H1 (cell line): ENCODE results near the gene CAMK1. TPM values are rescaled to one million over a fixed set of nuclear protein-coding genes. Genes with fewer than 3 reads are reported as not detected.
A peak's percentile ranks its signal among the peaks of the same experiment; 100 is the strongest.

Experiments
- CTCF ChIA-PET: fragments of 300-600 bp; sonication (Branson Sonifier 250); formaldehyde crosslinking; loops from one replicate; lab custom pipeline; 2021; ENCODE audit not compliant: partially characterized antibody; lab: Charles Lee
- POLR2A ChIA-PET: fragments of 300-600 bp; sonication (Branson Sonifier 250); formaldehyde crosslinking; loops from one replicate; lab custom pipeline; 2021; ENCODE audit warnings: inconsistent platforms; ENCODE audit not compliant: partially characterized antibody; lab: Charles Lee
- DNase-seq, 2 experiments: peaks; one replicate each; pipeline versions ENCODE4 v3.0.0 to v3.0.0-alpha.2; 2010 to 2022; ENCODE audit warnings: low spot score in 2 of 2, low read depth in 1 of 2, mixed read lengths in 1 of 2
- FAIRE-seq: peaks from 2 replicates; lab custom pipeline; 2011; peaks lifted over from hg19 to GRCh38; lab: Jason Lieb, UNC
- H2AFZ ChIP-seq: 2 replicates; pipeline ENCODE4 v1.8.1; 2012; ENCODE audit warnings: low read length, inconsistent platforms
- H2AK5ac ChIP-seq: 2 replicates; pipeline ENCODE4 v1.6.1; 2013; ENCODE audit warnings: low read depth, low read length
- H2BK120ac ChIP-seq: replicated peaks from 2 replicates; pipeline ENCODE3; 2013; ENCODE audit warnings: low read depth, low read length, inconsistent platforms
- H2BK12ac ChIP-seq: 2 replicates; pipeline ENCODE4 v1.6.1; 2013; ENCODE audit warnings: low read depth, low read length
- H2BK15ac ChIP-seq: 2 replicates; pipeline ENCODE4 v1.6.1; 2013; ENCODE audit warnings: low read length
- H2BK20ac ChIP-seq: 2 replicates; pipeline ENCODE4 v1.6.1; 2013; ENCODE audit warnings: low read length
- H2BK5ac ChIP-seq: 2 replicates; pipeline ENCODE4 v1.6.1; 2013; ENCODE audit warnings: low read depth, low read length
- H3K14ac ChIP-seq: 2 replicates; pipeline ENCODE4 v1.6.1; 2013; ENCODE audit warnings: inconsistent platforms; ENCODE audit not compliant: insufficient read length
- H3K18ac ChIP-seq: 2 replicates; pipeline ENCODE4 v1.6.1; 2013; ENCODE audit warnings: low read length; ENCODE audit errors: extremely low read depth
- H3K23ac ChIP-seq: 2 replicates; pipeline ENCODE4 v1.6.1; 2013; ENCODE audit warnings: inconsistent platforms; ENCODE audit not compliant: insufficient read length
- H3K23me2 ChIP-seq: 2 replicates; pipeline ENCODE4 v1.6.1; 2013; ENCODE audit warnings: low read depth, low read length
- H3K27ac ChIP-seq: 2 replicates; pipeline ENCODE4 v1.6.1; 2011; ENCODE audit warnings: low read depth, low read length, inconsistent platforms
- H3K27me3 ChIP-seq, 4 experiments: replicated peaks in 1 of 4; 1 replicate in 1 of 4; 2 replicates in 3 of 4; pipeline versions ENCODE4 v1.6.1 to v1.8.1; 2011 to 2013; ENCODE audit warnings: low read length in 3 of 4, mild to moderate bottlenecking in 3 of 4, inconsistent platforms in 2 of 4, mixed read lengths in 2 of 4, moderate library complexity in 1 of 4; ENCODE audit not compliant: control insufficient read depth in 3 of 4, insufficient read depth in 3 of 4; ENCODE audit errors: extremely low read depth in 1 of 4
- H3K36me3 ChIP-seq, 4 experiments: 2 replicates each; pipeline versions ENCODE4 v1.6.1 to v1.8.1; 2011 to 2013; ENCODE audit warnings: mild to moderate bottlenecking in 4 of 4, low read length in 3 of 4, moderate library complexity in 2 of 4, control low read depth in 1 of 4, inconsistent platforms in 1 of 4; ENCODE audit not compliant: insufficient read depth in 4 of 4, control insufficient read depth in 2 of 4
- H3K4ac ChIP-seq: replicated peaks from 2 replicates; pipeline ENCODE3; 2013; ENCODE audit warnings: low read length, low read depth, mixed read lengths, inconsistent platforms; ENCODE audit not compliant: insufficient read length
- H3K4me1 ChIP-seq, 4 experiments: replicated peaks in 1 of 4; 1 replicate in 1 of 4; 2 replicates in 3 of 4; pipeline versions ENCODE4 v1.6.1 to v1.8.1; 2011 to 2013; ENCODE audit warnings: low read length in 3 of 4, inconsistent platforms in 2 of 4, mixed read lengths in 1 of 4; ENCODE audit not compliant: insufficient read depth in 4 of 4, control insufficient read depth in 3 of 4
- H3K4me2 ChIP-seq, 2 experiments: 2 replicates each; pipeline versions ENCODE4 v1.6.1 to v1.8.1; 2011 to 2013; ENCODE audit warnings: low read depth in 2 of 2, low read length in 2 of 2, control low read depth in 1 of 2, inconsistent platforms in 1 of 2, mild to moderate bottlenecking in 1 of 2; ENCODE audit not compliant: insufficient read depth in 1 of 2
- H3K4me3 ChIP-seq, 4 experiments: fragments of 200-600, 300-600 bp in 1 of 4; sonication (generic), shearing (Covaris generic), sonication (Bioruptor Twin) in 1 of 4; 2 replicates each; pipeline versions ENCODE4 v1.5.1 to v1.8.1; 2011 to 2016; ENCODE audit warnings: low read length in 4 of 4, low read depth in 3 of 4, control low read depth in 2 of 4, inconsistent platforms in 2 of 4, mild to moderate bottlenecking in 2 of 4, mixed read lengths in 1 of 4, moderate library complexity in 1 of 4; ENCODE audit not compliant: insufficient read depth in 2 of 4; ENCODE audit errors: extremely low read depth in 1 of 4
- H3K56ac ChIP-seq: replicated peaks from 2 replicates; pipeline ENCODE3; 2013; ENCODE audit warnings: low read depth, mild to moderate bottlenecking, mixed read lengths, low read length, inconsistent platforms; ENCODE audit not compliant: insufficient read length
- H3K79me1 ChIP-seq: 2 replicates; pipeline ENCODE4 v1.6.1; 2013; ENCODE audit warnings: low read depth, low read length, control low read depth
- H3K79me2 ChIP-seq, 2 experiments: 2 replicates each; pipeline versions ENCODE4 v1.6.1 to v1.8.1; 2012 to 2013; ENCODE audit warnings: low read length in 2 of 2, mild to moderate bottlenecking in 2 of 2, inconsistent platforms in 1 of 2; ENCODE audit not compliant: insufficient read depth in 2 of 2, control insufficient read depth in 1 of 2
- H3K9ac ChIP-seq, 4 experiments: replicated peaks in 1 of 4; 1 replicate in 1 of 4; 2 replicates in 3 of 4; pipeline versions ENCODE4 v1.6.1 to v1.8.1; 2011 to 2013; ENCODE audit warnings: low read depth in 3 of 4, low read length in 3 of 4, control low read depth in 2 of 4, mild to moderate bottlenecking in 2 of 4, moderate library complexity in 2 of 4, inconsistent platforms in 1 of 4; ENCODE audit errors: extremely low read depth in 1 of 4
- H3K9me3 ChIP-seq, 2 experiments: 2 replicates each; pipeline versions ENCODE4 v1.6.1 to v1.8.1; 2012 to 2013; ENCODE audit warnings: mild to moderate bottlenecking in 2 of 2, moderate library complexity in 2 of 2, control low read depth in 1 of 2, inconsistent platforms in 1 of 2, low read depth in 1 of 2, low read length in 1 of 2, mixed read lengths in 1 of 2; ENCODE audit not compliant: insufficient read depth in 2 of 2
- H4K20me1 ChIP-seq, 2 experiments: replicated peaks in 1 of 2; 2 replicates each; pipeline versions ENCODE3 to v1.8.1; 2011 to 2013; ENCODE audit warnings: inconsistent platforms in 2 of 2, low read length in 2 of 2, mild to moderate bottlenecking in 1 of 2; ENCODE audit not compliant: insufficient read depth in 2 of 2, control insufficient read depth in 1 of 2
- H4K5ac ChIP-seq: 2 replicates; pipeline ENCODE4 v1.6.1; 2013; ENCODE audit warnings: low read length, low read depth, mixed read lengths, inconsistent platforms; ENCODE audit not compliant: insufficient read length
- H4K8ac ChIP-seq: 2 replicates; pipeline ENCODE4 v1.8.0; 2013; ENCODE audit warnings: mild to moderate bottlenecking, moderate library complexity, low read length, inconsistent platforms; ENCODE audit not compliant: insufficient read depth; ENCODE audit errors: extremely low read depth
- H4K91ac ChIP-seq: replicated peaks from 2 replicates; pipeline ENCODE3; 2013; ENCODE audit warnings: low read length, mixed read lengths, inconsistent platforms; ENCODE audit not compliant: insufficient read length
- CBX5 ChIP-seq: fragments of 300-800, 300-1000 bp; sonication (generic); IDR thresholded peaks from 2 replicates; pipeline ENCODE4 v1.7.1; 2016; ENCODE audit warnings: antibody characterized with exemption, low read length, low read depth
- CTBP2 ChIP-seq: IDR thresholded peaks from 2 replicates; pipeline ENCODE4 v1.7.0; 2011; ENCODE audit warnings: borderline replicate concordance, mild to moderate bottlenecking, moderate library complexity, mixed read lengths, low read length; ENCODE audit not compliant: insufficient read depth, insufficient read length
- EGR1 ChIP-seq: IDR thresholded peaks from 2 replicates; pipeline ENCODE4 v1.6.1; 2011; ENCODE audit warnings: low read depth, low read length, borderline replicate concordance
- FOSL1 ChIP-seq: IDR thresholded peaks from 2 replicates; pipeline ENCODE4 v1.6.1; 2011; ENCODE audit warnings: mild to moderate bottlenecking, low read depth, low read length, moderate library complexity; ENCODE audit not compliant: insufficient read depth
- POLR2A ChIP-seq, 2 experiments: IDR thresholded peaks; 1 replicate in 1 of 2; 2 replicates in 1 of 2; pipeline ENCODE4 v1.6.1; 2011; ENCODE audit warnings: low read depth in 2 of 2, low read length in 2 of 2, mild to moderate bottlenecking in 2 of 2; ENCODE audit errors: control extremely low read depth in 1 of 2
- SIX5 ChIP-seq: IDR thresholded peaks from 2 replicates; pipeline ENCODE4 v1.6.1; 2011; ENCODE audit warnings: mild to moderate bottlenecking, low read depth, low read length
- TAF1 ChIP-seq: IDR thresholded peaks from 2 replicates; pipeline ENCODE4 v1.6.1; 2011; ENCODE audit warnings: mild to moderate bottlenecking, low read depth, low read length
- ZNF274 ChIP-seq: IDR thresholded peaks from 2 replicates; pipeline ENCODE4 v1.7.0; 2012; ENCODE audit warnings: low read length, borderline replicate concordance; ENCODE audit errors: extremely low read depth
- WGBS, 2 experiments: shearing (Covaris generic) in 1 of 2; methylation state at CpG; one replicate each; pipeline versions ENCODE4 v1.1.6 to v1.1.7; 2013 to 2015; ENCODE audit warnings: low lambda C conversion rate in 2 of 2, mixed read lengths in 2 of 2, inconsistent platforms in 1 of 2, low coverage in 1 of 2, missing lambda C conversion rate in 1 of 2; ENCODE audit not compliant: insufficient replicate concordance in 2 of 2, insufficient coverage in 1 of 2, insufficient read length in 1 of 2; ENCODE audit errors: extremely low coverage in 1 of 2, missing lambda C conversion rate in 1 of 2; 5-methylcytosine and 5-hydroxymethylcytosine counted together
- polyA plus RNA-seq, 7 experiments: library from polyadenylated mRNA; depleted of rRNA in 3 of 7; stranded (reverse) in 5 of 7; unstranded in 2 of 7; fragments of >200 nt in 5 of 7; fragments of 200-250 nt in 2 of 7; gene quantifications; 1 replicate in 5 of 7; 2 replicates in 1 of 7; 4 replicates in 1 of 7; pipeline versions ENCODE4 v1.2.1 to v1.2.3, GENCODE V29; 2011 to 2013; ENCODE audit warnings: missing spikeins in 2 of 7, mixed read lengths in 2 of 7
- total RNA-seq: library from RNA; stranded (reverse); fragmentation: NEBNext Ultra II Directional; extraction: Animal tissue kit (Norgen Biotek cat#: 25700); gene quantifications from 2 replicates; pipeline ENCODE4 v1.2.1, GENCODE V29; 2021
- TF ChIP-seq, protein P1 (sequence below): IDR thresholded peaks from 2 replicates; pipeline ENCODE4 v1.6.1; 2012; ENCODE audit warnings: low read length, inconsistent platforms

CAMK1 gene
- total and polyA plus RNA-seq, 2 of the 8 experiments (the other 6 are each of a cell fraction or from before 2014, with no cell fraction given) = 4.9 to 5.1 TPM

DNA sequence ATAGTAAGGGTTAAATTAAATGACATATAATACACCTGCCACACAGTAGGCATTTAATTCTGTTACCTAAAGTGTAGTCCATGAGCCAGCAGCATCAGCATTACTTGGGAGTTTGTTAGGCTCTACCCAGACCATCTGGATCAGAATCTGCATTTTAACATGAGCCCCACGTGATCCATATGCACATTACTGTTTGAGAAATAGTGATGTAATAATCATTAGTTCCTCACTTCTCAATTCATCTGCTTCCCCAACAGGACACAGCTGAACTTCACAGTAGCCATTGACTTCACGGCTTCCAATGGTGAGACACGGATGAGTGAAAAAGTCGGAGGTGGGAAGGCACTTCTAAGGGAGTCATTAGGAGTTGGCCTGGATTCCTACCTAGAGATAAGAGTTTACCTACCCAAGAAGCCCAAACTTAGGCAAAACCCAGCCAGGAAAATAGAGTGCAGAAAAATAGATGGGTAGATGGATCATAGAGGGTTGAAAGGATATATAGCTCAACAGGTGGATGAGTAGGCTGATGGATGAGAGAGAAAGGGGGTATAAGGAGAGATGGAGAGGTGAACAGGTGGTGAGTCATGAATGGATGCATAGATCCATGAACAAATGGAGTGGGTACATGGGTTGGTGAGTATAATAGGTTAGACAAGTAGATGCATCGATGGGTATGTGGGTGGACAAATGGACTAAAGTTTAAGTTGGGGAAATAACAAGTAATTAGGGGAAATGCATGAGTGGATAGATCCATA, 52.8 kb downstream of the CAMK1 start:
- H2BK15ac ChIP-seq = no peak overlapping the region
- FAIRE-seq (no peak), DNase-seq (no peak)
- H3K36me3 ChIP-seq = no peaks in the 10 kb centered on the region
- H3K27ac ChIP-seq = no peak overlapping the region
- H3K23ac ChIP-seq = no peak overlapping the region
- ChIA-PET POLR2A (interaction anchor here (0.7 to 1.4 kb wide), 2 partner anchors 12 to 34 kb away, joined by 3 read pairs; no protein-coding TSS in a partner anchor), CTCF (interaction anchor here (8.8 kb wide), 1 partner anchor 10 kb away, joined by 84 read pairs; no protein-coding TSS in a partner anchor)
- H3K79me1 ChIP-seq = no peaks in the 10 kb centered on the region
- H3K23me2 ChIP-seq = peaks cover 9% of the 10 kb centered on the region; the same call in 1 of the 2 replicates
- no peak overlapping the region for H2BK120ac ChIP-seq
- peaks cover 0 to 3% (median 0%) of the 10 kb centered on the region in 4 experiments; a peak in 2 of 7 replicates for H3K27me3 ChIP-seq
- no peak overlapping the region for H3K14ac ChIP-seq
- no peak overlapping the region for H2BK5ac ChIP-seq
- H3K4me3 ChIP-seq = no peak overlapping the region
- H3K18ac ChIP-seq = no peak overlapping the region
- no peak overlapping the region for H4K5ac ChIP-seq
- no peak overlapping the region for H4K91ac ChIP-seq
- no peak overlapping the region for H3K9ac ChIP-seq
- H2AK5ac ChIP-seq = no peak overlapping the region
- no peaks in the 10 kb centered on the region for H3K9me3 ChIP-seq
- peaks cover 0 to 3% of the 10 kb centered on the region in 2 experiments for H4K20me1 ChIP-seq
- peaks cover 0 to 3% (median 0%) of the 10 kb centered on the region in 4 experiments; a peak in 1 of 7 replicates for H3K4me1 ChIP-seq
- H3K79me2 ChIP-seq = no peaks in the 10 kb centered on the region
- H3K4me2 ChIP-seq = no peak overlapping the region
- H3K56ac ChIP-seq = peak overlapping the region; percentile 60
- H4K8ac ChIP-seq = no peak overlapping the region
- no peak overlapping the region for H2AFZ ChIP-seq
- no peak overlapping the region for H2BK12ac ChIP-seq
- H3K4ac ChIP-seq = no peak overlapping the region
- H2BK20ac ChIP-seq = no peak overlapping the region
- 83% methylated on average over 5 of the region's 5 CpGs; no CpG with 5 or more reads in 1 of the 2 experiments for WGBS, 2 experiments
- TF ChIP-seq FOSL1 (no peak), ZNF274 (no peak), CBX5 (no peak), POLR2A (IDR thresholded peaks at IDR 0.05; ENCODE audit: control extremely low read depth in 1 of 2, low read depth in 2 of 2, low read length in 2 of 2) (no peak), EGR1 (no peak), SIX5 (no peak), CTBP2 (no peak), TAF1 (no peak)
- TF ChIP-seq, protein P1, sequence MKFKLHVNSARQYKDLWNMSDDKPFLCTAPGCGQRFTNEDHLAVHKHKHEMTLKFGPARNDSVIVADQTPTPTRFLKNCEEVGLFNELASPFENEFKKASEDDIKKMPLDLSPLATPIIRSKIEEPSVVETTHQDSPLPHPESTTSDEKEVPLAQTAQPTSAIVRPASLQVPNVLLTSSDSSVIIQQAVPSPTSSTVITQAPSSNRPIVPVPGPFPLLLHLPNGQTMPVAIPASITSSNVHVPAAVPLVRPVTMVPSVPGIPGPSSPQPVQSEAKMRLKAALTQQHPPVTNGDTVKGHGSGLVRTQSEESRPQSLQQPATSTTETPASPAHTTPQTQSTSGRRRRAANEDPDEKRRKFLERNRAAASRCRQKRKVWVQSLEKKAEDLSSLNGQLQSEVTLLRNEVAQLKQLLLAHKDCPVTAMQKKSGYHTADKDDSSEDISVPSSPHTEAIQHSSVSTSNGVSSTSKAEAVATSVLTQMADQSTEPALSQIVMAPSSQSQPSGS = no peak
